Measurements from ENCODE around the gene EXT2.

DNA sequence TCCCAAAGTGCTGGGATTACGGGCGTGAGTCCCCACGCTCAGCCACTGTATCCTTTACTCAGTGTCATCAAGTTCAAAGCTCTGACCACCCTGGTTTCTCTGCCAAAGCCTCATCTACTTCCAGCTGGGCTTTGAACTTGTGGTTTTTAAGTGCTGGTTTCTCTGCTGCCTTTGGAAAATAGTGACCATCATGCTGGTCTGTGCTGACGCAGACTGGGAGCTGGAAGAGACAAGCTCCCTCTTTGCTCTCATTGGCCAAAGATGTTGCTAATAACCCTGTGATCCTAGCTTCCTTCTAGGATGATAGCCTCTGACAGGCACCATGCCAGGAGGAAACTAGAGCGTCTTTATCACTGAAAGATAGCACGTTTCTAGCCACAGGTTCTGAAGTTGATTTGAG lies 152.0 kb downstream of the EXT2 start:
- TF ChIP-seq, protein P1, sequence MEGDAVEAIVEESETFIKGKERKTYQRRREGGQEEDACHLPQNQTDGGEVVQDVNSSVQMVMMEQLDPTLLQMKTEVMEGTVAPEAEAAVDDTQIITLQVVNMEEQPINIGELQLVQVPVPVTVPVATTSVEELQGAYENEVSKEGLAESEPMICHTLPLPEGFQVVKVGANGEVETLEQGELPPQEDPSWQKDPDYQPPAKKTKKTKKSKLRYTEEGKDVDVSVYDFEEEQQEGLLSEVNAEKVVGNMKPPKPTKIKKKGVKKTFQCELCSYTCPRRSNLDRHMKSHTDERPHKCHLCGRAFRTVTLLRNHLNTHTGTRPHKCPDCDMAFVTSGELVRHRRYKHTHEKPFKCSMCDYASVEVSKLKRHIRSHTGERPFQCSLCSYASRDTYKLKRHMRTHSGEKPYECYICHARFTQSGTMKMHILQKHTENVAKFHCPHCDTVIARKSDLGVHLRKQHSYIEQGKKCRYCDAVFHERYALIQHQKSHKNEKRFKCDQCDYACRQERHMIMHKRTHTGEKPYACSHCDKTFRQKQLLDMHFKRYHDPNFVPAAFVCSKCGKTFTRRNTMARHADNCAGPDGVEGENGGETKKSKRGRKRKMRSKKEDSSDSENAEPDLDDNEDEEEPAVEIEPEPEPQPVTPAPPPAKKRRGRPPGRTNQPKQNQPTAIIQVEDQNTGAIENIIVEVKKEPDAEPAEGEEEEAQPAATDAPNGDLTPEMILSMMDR (IDR thresholded peaks at IDR 0.05): no peak
- TF ChIP-seq POLR2A (IDR thresholded peaks at IDR 0.05; ENCODE audit: low read depth) (no peak), EP300 (IDR thresholded peaks at IDR 0.05) (no peak)
